IMR-90 (cell line): Measurements from ENCODE around the gene TSNAXIP1. TPM values are rescaled to one million over a fixed set of nuclear protein-coding genes. Genes with fewer than 3 reads are reported as not detected.
A peak's percentile ranks its signal among the peaks of the same experiment; 100 is the strongest.

ENCODE experiments used
- ATAC-seq: fragments of 200-7000 bp; cut with Tn5 transposase; 2 replicates; pipeline ENCODE4 v1.9.1; 2020; ENCODE audit warnings: low read depth, mild to moderate bottlenecking, moderate library complexity
- BruUV-seq: library from RNA; stranded (reverse); fragments of 400-500 nt; replicated peaks from 2 replicates; lab custom pipeline; 2021; lab: Mats Ljungman, UMichigan
- CTCF ChIA-PET: fragments of 300-600 bp; formaldehyde crosslinking; extraction: SDS; loops from one replicate; lab custom pipeline; 2021; ENCODE audit warnings: antibody characterized with exemption; lab: Yijun Ruan, JAX
- POLR2A ChIA-PET: fragments of 300-600 bp; sonication (Branson Sonifier 250); formaldehyde crosslinking; loops from one replicate; lab custom pipeline; 2022; ENCODE audit warnings: antibody characterized with exemption; ENCODE audit not compliant: unreplicated experiment; lab: Charles Lee
- DNase-seq: peaks from one replicate; pipeline ENCODE4 v3.0.0; 2013
- H2AFZ ChIP-seq: replicated peaks from 2 replicates; pipeline ENCODE3; 2013; ENCODE audit warnings: low read length, mild to moderate bottlenecking; ENCODE audit not compliant: poor library complexity
- H2AK5ac ChIP-seq: 2 replicates; pipeline ENCODE4 v1.6.1; 2013; ENCODE audit warnings: low read depth, low read length, inconsistent platforms
- H2AK9ac ChIP-seq: replicated peaks from 2 replicates; pipeline ENCODE3; 2013; ENCODE audit warnings: mild to moderate bottlenecking, low read depth, low read length, moderate library complexity; ENCODE audit not compliant: poor library complexity
- H2BK120ac ChIP-seq: 2 replicates; pipeline ENCODE4 v1.6.1; 2013; ENCODE audit warnings: low read depth, low read length, inconsistent platforms
- H2BK15ac ChIP-seq: 3 replicates; pipeline ENCODE4 v1.6.1; 2013; ENCODE audit warnings: low read depth, low read length, inconsistent platforms
- H2BK20ac ChIP-seq: 2 replicates; pipeline ENCODE4 v1.6.1; 2013; ENCODE audit warnings: low read depth, mild to moderate bottlenecking, inconsistent platforms, low read length, moderate library complexity
- H2BK5ac ChIP-seq: 2 replicates; pipeline ENCODE4 v1.6.1; 2013; ENCODE audit warnings: mild to moderate bottlenecking, low read depth, low read length, inconsistent platforms; ENCODE audit not compliant: poor library complexity, severe bottlenecking
- H3K14ac ChIP-seq: replicated peaks from 2 replicates; pipeline ENCODE4 v1.6.1; 2013; ENCODE audit warnings: low read depth, low read length, inconsistent platforms
- H3K18ac ChIP-seq: 2 replicates; pipeline ENCODE4 v1.6.1; 2013; ENCODE audit warnings: low read depth, low read length, control low read depth
- H3K23ac ChIP-seq: 2 replicates; pipeline ENCODE4 v1.6.1; 2013; ENCODE audit warnings: low read depth, low read length, inconsistent platforms
- H3K27ac ChIP-seq: 2 replicates; pipeline ENCODE4 v1.5.1; 2013; ENCODE audit warnings: mild to moderate bottlenecking, control low read depth, low read length; ENCODE audit not compliant: insufficient read depth
- H3K27me3 ChIP-seq: 2 replicates; pipeline ENCODE4 v1.6.1; 2013; ENCODE audit warnings: low read length; ENCODE audit not compliant: control insufficient read depth, insufficient read depth
- H3K36me3 ChIP-seq: 2 replicates; pipeline ENCODE4 v1.6.1; 2013; ENCODE audit warnings: low read length, mixed read lengths; ENCODE audit not compliant: control insufficient read depth, insufficient read depth
- H3K4ac ChIP-seq: 2 replicates; pipeline ENCODE4 v1.6.1; 2013; ENCODE audit warnings: low read depth, low read length, inconsistent platforms
- H3K4me1 ChIP-seq: 2 replicates; pipeline ENCODE4 v1.6.1; 2013; ENCODE audit warnings: low read length, mixed read lengths; ENCODE audit not compliant: control insufficient read depth, insufficient read depth
- H3K4me2 ChIP-seq: 2 replicates; pipeline ENCODE4 v1.6.1; 2013; ENCODE audit warnings: low read depth, mild to moderate bottlenecking, control low read depth, low read length, moderate library complexity
- H3K4me3 ChIP-seq: 2 replicates; pipeline ENCODE4 v1.5.1; 2013; ENCODE audit warnings: low read depth, mild to moderate bottlenecking, control low read depth, low read length, moderate library complexity; ENCODE audit not compliant: insufficient read depth
- H3K56ac ChIP-seq: 2 replicates; pipeline ENCODE4 v1.6.1; 2013; ENCODE audit warnings: low read length, inconsistent platforms; ENCODE audit not compliant: insufficient read depth; ENCODE audit errors: extremely low read depth
- H3K79me1 ChIP-seq, 2 experiments: 2 replicates each; pipeline ENCODE4 v1.6.1; 2013; ENCODE audit warnings: low read length in 2 of 2, inconsistent platforms in 1 of 2, low read depth in 1 of 2
- H3K9ac ChIP-seq: 2 replicates; pipeline ENCODE4 v1.6.1; 2013; ENCODE audit warnings: low read depth, low read length, control low read depth
- H3K9me1 ChIP-seq: 2 replicates; pipeline ENCODE4 v1.6.1; 2013; ENCODE audit warnings: low read length, inconsistent platforms; ENCODE audit not compliant: insufficient read depth
- H3K9me3 ChIP-seq: 2 replicates; pipeline ENCODE4 v1.6.1; 2013; ENCODE audit warnings: low read length; ENCODE audit not compliant: control insufficient read depth, insufficient read depth
- H4K20me1 ChIP-seq: 2 replicates; pipeline ENCODE4 v1.6.1; 2013; ENCODE audit warnings: low read length, inconsistent platforms; ENCODE audit not compliant: insufficient read depth
- H4K5ac ChIP-seq: 2 replicates; pipeline ENCODE4 v1.6.1; 2013; ENCODE audit warnings: mild to moderate bottlenecking, low read depth, low read length, control low read depth
- H4K8ac ChIP-seq, 2 experiments: 2 replicates each; pipeline ENCODE4 v1.6.1; 2013; ENCODE audit warnings: low read depth in 2 of 2, low read length in 2 of 2, control low read depth in 1 of 2, inconsistent platforms in 1 of 2
- H4K91ac ChIP-seq: 2 replicates; pipeline ENCODE4 v1.6.1; 2013; ENCODE audit warnings: low read depth, low read length, inconsistent platforms; ENCODE audit not compliant: insufficient read depth
- BHLHE40 ChIP-seq: fragments of 150-350 bp; IDR thresholded peaks from 2 replicates; pipeline ENCODE4 v1.6.1; 2016; ENCODE audit warnings: mild to moderate bottlenecking, low read depth, low read length
- CEBPB ChIP-seq: IDR thresholded peaks from 2 replicates; pipeline ENCODE4 v1.6.1; 2012; ENCODE audit warnings: low read depth, low read length, improper control_type of control experiment
- CHD1 ChIP-seq: IDR thresholded peaks from 2 replicates; pipeline ENCODE4 v1.6.1; 2012; ENCODE audit warnings: low read depth, low read length, improper control_type of control experiment
- CTCF ChIP-seq: conservative IDR thresholded peaks from 2 replicates; pipeline ENCODE4 v1.5.1; 2012; ENCODE audit warnings: mild to moderate bottlenecking, low read depth, low read length, improper control_type of control experiment
- ELK1 ChIP-seq: fragments of 150-350 bp; IDR thresholded peaks from 2 replicates; pipeline ENCODE4 v1.6.1; 2016; ENCODE audit warnings: low read depth, mild to moderate bottlenecking, low read length, moderate library complexity, borderline replicate concordance
- FOS ChIP-seq: fragments of 150-350 bp; IDR thresholded peaks from 2 replicates; pipeline ENCODE4 v1.6.1; 2016; ENCODE audit warnings: low read depth, low read length
- MAFK ChIP-seq: IDR thresholded peaks from 2 replicates; pipeline ENCODE4 v1.6.1; 2012; ENCODE audit warnings: low read depth, low read length, improper control_type of control experiment
- MAZ ChIP-seq: IDR thresholded peaks from 2 replicates; pipeline ENCODE4 v1.6.1; 2012; ENCODE audit warnings: low read depth, mild to moderate bottlenecking, low read length, improper control_type of control experiment, moderate library complexity, borderline replicate concordance
- MXI1 ChIP-seq: IDR thresholded peaks from 2 replicates; pipeline ENCODE4 v1.6.1; 2012; ENCODE audit warnings: low read depth, mild to moderate bottlenecking, low read length, moderate library complexity, borderline replicate concordance
- NFE2L2 ChIP-seq: fragments of 150-350 bp; IDR thresholded peaks from 2 replicates; pipeline ENCODE4 v1.6.1; 2016; ENCODE audit warnings: low read depth, mild to moderate bottlenecking, low read length
- POLR2A ChIP-seq: IDR thresholded peaks from 2 replicates; pipeline ENCODE4 v1.6.1; 2012; ENCODE audit warnings: mild to moderate bottlenecking, low read depth, low read length
- RAD21 ChIP-seq: IDR thresholded peaks from 2 replicates; pipeline ENCODE4 v1.6.1; 2012; ENCODE audit warnings: low read length, improper control_type of control experiment
- RCOR1 ChIP-seq: IDR thresholded peaks from 2 replicates; pipeline ENCODE4 v1.6.1; 2012; ENCODE audit warnings: mild to moderate bottlenecking, low read length, improper control_type of control experiment; ENCODE audit not compliant: insufficient replicate concordance
- RFX5 ChIP-seq: IDR thresholded peaks from 2 replicates; pipeline ENCODE4 v1.8.0; 2012; ENCODE audit warnings: low read depth, mild to moderate bottlenecking, low read length, moderate library complexity
- SMC3 ChIP-seq: fragments of 150-350 bp; IDR thresholded peaks from 2 replicates; pipeline ENCODE4 v1.6.1; 2016; ENCODE audit warnings: low read depth, mild to moderate bottlenecking, antibody characterized with exemption, low read length, moderate library complexity
- USF2 ChIP-seq: fragments of 150-350 bp; IDR thresholded peaks from 2 replicates; pipeline ENCODE4 v1.6.1; 2017; ENCODE audit warnings: mild to moderate bottlenecking, antibody characterized with exemption, low read length, low read depth
- WGBS, 2 experiments: methylation state at CpG; one replicate each; pipeline versions ENCODE4 v1.1.5 to v1.1.7; 2013; ENCODE audit warnings: missing lambda C conversion rate in 2 of 2; ENCODE audit not compliant: insufficient read length in 1 of 2; ENCODE audit errors: extremely low coverage in 2 of 2; 5-methylcytosine and 5-hydroxymethylcytosine counted together
- dilution Hi-C: fragments of 300-500 bp; cut with HindIII; formaldehyde crosslinking; loops from one replicate; pipeline ENCODE4 v1.14.3; 2018; ENCODE audit warnings: low sequenced_read_pairs; ENCODE audit not compliant: unreplicated experiment
- in situ Hi-C: fragments of 300-500 bp; cut with MboI; formaldehyde crosslinking; loops from 3 replicates; pipeline ENCODE4 v1.14.3; 2019; ENCODE audit warnings: low sequenced_read_pairs, inconsistent platforms, mixed read lengths
- intact Hi-C: fragments of 100-400 bp; cut with micrococcal nuclease; formaldehyde crosslinking; loops from 2 replicates; pipeline ENCODE4 v1.10.0; 2022
- polyA plus RNA-seq, 3 experiments: library from polyadenylated mRNA; depleted of rRNA; stranded (reverse); fragments of >200 nt; gene quantifications; 2 replicates each; pipeline ENCODE4 v1.2.3, GENCODE V29; 2012; ENCODE audit warnings: low replicate concordance in 1 of 3
- total RNA-seq: library from RNA; depleted of rRNA; stranded (reverse); fragments of >200 nt; gene quantifications from 2 replicates; pipeline ENCODE4 v1.2.3, GENCODE V29; 2012

TSNAXIP1 gene
- total and polyA plus RNA-seq, 2 of the 4 experiments (the other 2 are of a cell fraction): 0.72 to 1.4 TPM

- peak overlapping the region; percentile 89; the same call in 1 of the 2 replicates for H3K14ac ChIP-seq
- intact Hi-C loops: no loop called here
- no peak for ATAC-seq
- no peak overlapping the region for H2AFZ ChIP-seq
- peak overlapping the region; percentile 94; the same call in 1 of the 2 replicates for H3K27ac ChIP-seq
- peak overlapping the region; percentile 72; the same call in 1 of the 2 replicates for H3K56ac ChIP-seq
- peaks cover 56% of the 10 kb centered on the region for H4K20me1 ChIP-seq
- in situ Hi-C loops: no loop called here
- WGBS, 2 experiments: 97% methylated on average over 6 of the region's 11 CpGs; no CpG with 5 or more reads in 1 of the 2 experiments
- peak overlapping the region; percentile 84 for H3K4me2 ChIP-seq
- peak overlapping the region; percentile 95 for H3K9ac ChIP-seq
- peak overlapping the region; percentile 63; the same call in 1 of the 2 replicates for H2AK5ac ChIP-seq
- no TSS peak for BruUV-seq
- no peak for TF ChIP-seq SMC3
- TF ChIP-seq MXI1: no peak
- no peak for TF ChIP-seq MAFK
- TF ChIP-seq CEBPB: no peak
- TF ChIP-seq NFE2L2: no peak
- TF ChIP-seq CTCF: no peak
- TF ChIP-seq CHD1: no peak
- TF ChIP-seq FOS: no peak
- no peak for TF ChIP-seq RCOR1
- TF ChIP-seq POLR2A: no peak
- no peak for TF ChIP-seq RFX5
- TF ChIP-seq USF2: no peak
- TF ChIP-seq BHLHE40: no peak
- no peak for TF ChIP-seq RAD21
- no peak for TF ChIP-seq ELK1
- no peak for TF ChIP-seq MAZ
- 0 out of 2 replicates have a peak overlapping the region, but pooled peaks have one; percentile 45 for H3K23ac ChIP-seq
- ChIA-PET CTCF (interaction anchor here (0.9 kb wide), 1 partner anchor 32 kb away, joined by 3 read pairs; no protein-coding TSS in a partner anchor), POLR2A (no interaction called here)
- no peak overlapping the region for H2BK20ac ChIP-seq
- H2BK15ac ChIP-seq: no peak overlapping the region
- dilution Hi-C loops: no loop called here
- no peak overlapping the region for H4K91ac ChIP-seq
- peak overlapping the region; percentile 90 for H3K4ac ChIP-seq
- no peaks in the 10 kb centered on the region for H3K27me3 ChIP-seq
- H3K36me3 ChIP-seq: 0 out of 2 replicates have a peak, but pooled peaks cover 2% of the 10 kb centered on the region
- H3K4me3 ChIP-seq: peak overlapping the region; percentile 53
- H2BK5ac ChIP-seq: peak overlapping the region; percentile 78
- H3K18ac ChIP-seq: no peak overlapping the region
- H2BK120ac ChIP-seq: no peak overlapping the region
- peaks cover 26 to 64% of the 10 kb centered on the region in 2 experiments for H3K79me1 ChIP-seq
- no peak overlapping the region for H4K5ac ChIP-seq
- no peak for DNase-seq
- H3K9me3 ChIP-seq: no peaks in the 10 kb centered on the region
- H3K4me1 ChIP-seq: peaks cover 13% of the 10 kb centered on the region
- H3K9me1 ChIP-seq: peaks cover 19% of the 10 kb centered on the region
- H4K8ac ChIP-seq: no peak overlapping the region; a peak in 2 of 4 replicates
- H2AK9ac ChIP-seq: peak overlapping the region; percentile 67
Measured at GRCh38 chr16:67848118-67848517, 41.4 kb downstream of the TSNAXIP1 start.
